Measurements from ENCODE around the gene RALGPS1. TPM values are rescaled to one million over a fixed set of nuclear protein-coding genes. Genes with fewer than 3 reads are reported as not detected.
"Not testable (repeated sequence)": the region's sequence is repeated elsewhere in the genome, so short reads cannot be mapped to it uniquely, and the experiment has no call there.

Gene RALGPS1
- total RNA-seq, 1 donor = 2.9 TPM

GRCh38 chr9:127015921-127016512, 101.4 kb downstream of the RALGPS1 start:
- no peak for DNase-seq (ENCODE audit: low read depth)
- H3K4me3 ChIP-seq (ENCODE audit: low read depth, low read length) = no peak overlapping the region
- no peak for TF ChIP-seq CTCF (IDR thresholded peaks at IDR 0.05; ENCODE audit: insufficient read depth, low read length)

DNA sequence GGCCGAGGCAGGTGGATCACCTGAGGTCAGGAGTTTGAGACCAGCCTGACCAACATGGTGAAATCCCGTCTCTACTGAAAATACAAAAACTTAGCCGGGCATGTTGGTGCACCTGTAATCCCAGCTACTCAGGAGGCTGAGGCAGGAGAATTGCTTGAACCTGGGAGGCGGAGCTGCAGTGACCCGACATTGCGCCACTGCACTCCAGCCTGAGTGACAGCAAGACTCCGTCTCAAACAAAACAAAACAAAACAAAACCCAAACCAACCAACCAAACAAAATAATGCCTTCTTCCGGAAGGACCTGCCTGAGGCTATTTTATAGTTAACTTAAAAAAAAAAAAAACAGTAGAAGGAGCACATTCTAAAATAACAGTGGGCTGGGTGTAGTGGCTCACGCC, 103.4 kb downstream of the RALGPS1 start:
- not testable (repeated sequence) for H3K4me3 ChIP-seq (ENCODE audit: low read depth, low read length); DNase-seq (ENCODE audit: low read depth)

DNA sequence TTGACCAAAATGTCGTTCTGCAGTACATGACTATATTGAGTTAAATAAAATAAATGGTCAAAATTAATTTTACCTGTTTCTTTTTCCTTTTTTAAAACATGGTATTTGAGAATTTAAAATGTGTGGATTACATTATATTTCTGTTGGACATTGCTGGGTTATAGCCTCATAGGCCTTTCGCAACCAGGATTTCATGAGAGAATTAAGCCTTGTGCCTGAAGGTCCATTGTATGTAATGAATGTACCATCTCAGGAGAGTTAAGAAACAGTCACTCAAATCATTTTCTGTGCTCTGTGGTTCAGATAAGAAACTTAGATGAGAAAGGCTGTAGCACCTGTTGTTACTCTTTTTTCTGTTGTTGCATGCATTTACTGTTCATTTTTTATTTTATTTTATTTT, 104.4 kb downstream of the RALGPS1 start:
- no peak overlapping the region for H3K4me3 ChIP-seq (ENCODE audit: low read depth, low read length)
- peak; percentile 67 for DNase-seq (ENCODE audit: low read depth)

DNA sequence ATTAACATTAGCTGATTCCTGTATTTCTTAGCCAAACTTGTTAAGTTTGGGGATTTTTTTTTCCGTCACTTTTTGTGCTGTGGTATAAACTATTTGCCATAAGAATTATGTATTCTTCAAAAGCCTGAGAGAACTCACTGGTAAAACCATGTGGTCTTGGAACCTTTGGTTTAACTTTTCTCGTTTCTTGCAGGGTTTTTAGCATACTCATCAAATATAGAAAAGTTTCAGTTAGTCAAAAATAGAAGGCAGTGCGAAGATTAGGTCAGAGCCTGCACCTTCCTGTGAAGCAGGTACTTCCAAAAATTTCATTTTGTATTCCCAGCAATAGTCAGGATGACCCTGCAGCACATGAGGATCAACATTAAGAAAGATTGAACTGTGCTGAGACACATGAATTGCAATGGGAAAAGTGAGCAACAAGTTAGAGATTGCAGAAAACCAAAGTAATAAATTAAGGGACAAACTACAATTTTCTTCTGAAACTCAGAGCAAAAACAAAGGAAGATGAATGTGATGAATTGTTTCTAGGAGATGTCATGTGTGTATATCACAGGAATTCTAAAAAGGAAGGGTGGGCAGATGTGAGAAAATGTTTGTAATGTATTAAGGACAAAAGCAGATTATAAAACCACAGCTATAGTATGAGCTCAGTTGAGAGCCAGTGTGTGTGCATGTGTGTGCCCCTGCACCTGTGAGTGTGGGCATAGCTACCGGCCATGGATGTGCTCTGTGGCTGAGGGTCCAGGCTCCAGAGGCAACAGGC, 105.6 kb downstream of the RALGPS1 start:
- DNase-seq (ENCODE audit: low read depth) = peak; percentile 34
- no peak overlapping the region for H3K4me3 ChIP-seq (ENCODE audit: low read depth, low read length)
- TF ChIP-seq CTCF (IDR thresholded peaks at IDR 0.05; ENCODE audit: insufficient read depth, low read length) = no peak

More for the DNA sequence above, 104.4 kb downstream of the RALGPS1 start:
- TF ChIP-seq CTCF (IDR thresholded peaks at IDR 0.05; ENCODE audit: insufficient read depth, low read length) = no peak

- no peak overlapping the region for H3K4me3 ChIP-seq (ENCODE audit: low read depth, low read length)
- no peak for DNase-seq (ENCODE audit: low read depth)
- TF ChIP-seq CTCF (IDR thresholded peaks at IDR 0.05; ENCODE audit: insufficient read depth, low read length) = no peak
Measured at GRCh38 chr9:127020802-127021078, 106.2 kb downstream of the RALGPS1 start.

GRCh38 chr9:127021664-127022363, 107.2 kb downstream of the RALGPS1 start:
- no peak overlapping the region for H3K4me3 ChIP-seq (ENCODE audit: low read depth, low read length)
- TF ChIP-seq CTCF (IDR thresholded peaks at IDR 0.05; ENCODE audit: insufficient read depth, low read length) = no peak
- peak; percentile 100 for DNase-seq (ENCODE audit: low read depth)

DNA sequence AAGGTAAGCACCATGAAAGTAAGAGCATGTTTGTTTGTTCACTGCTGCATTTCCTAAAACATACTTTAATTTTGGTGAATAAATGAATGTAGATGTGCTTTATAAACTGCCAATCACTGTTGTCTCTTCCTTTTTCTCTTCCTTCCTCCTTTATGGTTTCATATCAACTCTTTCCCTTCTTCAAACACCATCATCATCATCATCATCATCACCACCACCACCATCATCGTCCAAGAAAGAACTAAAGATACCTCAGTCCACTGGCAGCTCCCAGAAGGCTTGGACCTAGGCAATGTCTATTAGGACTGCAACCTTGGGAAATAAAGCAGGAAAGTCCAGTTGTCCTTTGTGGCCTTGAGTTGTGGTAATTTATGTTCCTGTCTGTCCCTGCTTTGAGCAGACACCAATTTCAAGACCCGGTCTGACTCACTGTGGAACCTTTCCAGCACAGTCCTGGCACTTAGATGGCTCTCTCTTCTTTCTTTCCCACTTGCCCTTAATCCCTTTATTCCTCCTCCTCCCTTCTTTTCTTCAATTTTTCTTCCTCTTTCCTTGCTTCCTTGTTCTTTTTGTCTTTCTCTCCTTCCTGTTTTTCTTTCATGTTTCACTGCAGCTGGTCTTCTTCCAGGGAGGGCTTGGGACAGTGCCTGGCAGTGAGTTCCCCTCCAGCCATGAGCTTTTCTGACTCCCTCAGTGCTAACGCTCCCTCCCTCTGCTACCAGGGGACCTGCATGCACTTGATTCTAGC, 108.5 kb downstream of the RALGPS1 start:
- TF ChIP-seq CTCF (IDR thresholded peaks at IDR 0.05; ENCODE audit: insufficient read depth, low read length) = no peak
- DNase-seq (ENCODE audit: low read depth) = peak; percentile 53
- no peak overlapping the region for H3K4me3 ChIP-seq (ENCODE audit: low read depth, low read length)

Measured in fibroblast of the aortic adventitia (primary cell).